K562 (cell line): ENCODE data around the gene VANGL1. TPM values are rescaled to one million over a fixed set of nuclear protein-coding genes. Genes with fewer than 3 reads are reported as not detected.

Experiments used
- CC2D1A ChIP-seq: fragments of 450-650 bp; IDR thresholded peaks from 2 replicates; pipeline ENCODE4 v1.6.1; 2017; ENCODE audit warnings: mild to moderate bottlenecking
- CTBP1 ChIP-seq: fragments of 450-650 bp; IDR thresholded peaks from 2 replicates; pipeline ENCODE4 v1.6.1; 2016; ENCODE audit warnings: borderline replicate concordance
- FOXM1 ChIP-seq, 2 experiments: fragments of 450-650 bp in 1 of 2; sonication (generic) in 1 of 2; formaldehyde crosslinking in 1 of 2; IDR thresholded peaks; 2 replicates each; pipeline versions ENCODE4 v1.6.1 to v1.9.0; 2017 to 2022; ENCODE audit warnings: low read depth in 2 of 2, mild to moderate bottlenecking in 2 of 2, missing genetic modification reagents in 1 of 2, moderate library complexity in 1 of 2
- GABPB1 ChIP-seq: sonication (generic); formaldehyde crosslinking; IDR thresholded peaks from 2 replicates; pipeline ENCODE4 v1.8.0; 2022; ENCODE audit warnings: mild to moderate bottlenecking, missing genetic modification reagents
- HLTF ChIP-seq: fragments of 450-650 bp; IDR thresholded peaks from 2 replicates; pipeline ENCODE4 v1.6.1; 2016
- KAT8 ChIP-seq: fragments of 450-650 bp; IDR thresholded peaks from 2 replicates; pipeline ENCODE4 v1.6.1; 2016; ENCODE audit warnings: low read depth, mild to moderate bottlenecking
- KDM4B ChIP-seq, 2 experiments: fragments of 450-650 bp in 1 of 2; sonication (generic) in 1 of 2; IDR thresholded peaks; 2 replicates each; pipeline ENCODE4 v1.6.1; 2016 to 2017; ENCODE audit warnings: borderline replicate concordance in 2 of 2, antibody characterized with exemption in 1 of 2, low read depth in 1 of 2, mild to moderate bottlenecking in 1 of 2
- NFXL1 ChIP-seq: fragments of 450-650 bp; formaldehyde crosslinking; IDR thresholded peaks from 2 replicates; pipeline ENCODE4 v1.4.0; 2021; ENCODE audit warnings: mild to moderate bottlenecking
- PHB ChIP-seq: fragments of 250-450 bp; sonication (Bioruptor Pico); IDR thresholded peaks from 2 replicates; pipeline ENCODE4 v1.5.0; 2021
- SMAD4 ChIP-seq: fragments of 250-450 bp; sonication (Bioruptor Pico); conservative IDR thresholded peaks from 2 replicates; pipeline ENCODE4 v1.8.0; 2021; ENCODE audit warnings: inconsistent platforms, mild to moderate bottlenecking, moderate library complexity
- SP2 ChIP-seq: IDR thresholded peaks from 2 replicates; pipeline ENCODE4 v1.6.1; 2011; ENCODE audit warnings: mild to moderate bottlenecking, low read depth, low read length, moderate library complexity; ENCODE audit not compliant: poor library complexity, severe bottlenecking; ENCODE audit errors: extremely low read depth
- WHSC1 ChIP-seq: IDR thresholded peaks from one replicate; pipeline ENCODE4 v1.6.1; 2012; ENCODE audit warnings: low read length, control low read depth, inconsistent platforms
- ZFPM2 ChIP-seq: fragments of 250-450 bp; sonication (Bioruptor Pico); IDR thresholded peaks from 2 replicates; pipeline ENCODE4 v1.5.1; 2022; ENCODE audit warnings: mild to moderate bottlenecking
- ZNF217 ChIP-seq: sonication (generic); formaldehyde crosslinking; IDR thresholded peaks from 2 replicates; pipeline ENCODE4 v1.8.0; 2022; ENCODE audit warnings: mild to moderate bottlenecking, missing genetic modification reagents
- ZNF584 ChIP-seq: fragments of 200-800 bp; sonication (Bioruptor generic); IDR thresholded peaks from 2 replicates; pipeline ENCODE4 v1.6.1; 2016; ENCODE audit warnings: low read depth, mild to moderate bottlenecking, missing genetic modification characterization, missing compliant biosample characterization
- ZNF668 ChIP-seq: fragments of 250-450 bp; sonication (Bioruptor Pico); IDR thresholded peaks from 2 replicates; pipeline ENCODE4 v1.8.0; 2022; ENCODE audit warnings: mild to moderate bottlenecking, inconsistent platforms
- ZNF79 ChIP-seq: fragments of 250-450 bp; sonication (Bioruptor Pico); IDR thresholded peaks from 2 replicates; pipeline ENCODE4 v1.4.0; 2020; ENCODE audit warnings: low read depth, mild to moderate bottlenecking, moderate library complexity
- polyA plus RNA-seq, 8 experiments: library from polyadenylated mRNA; depleted of rRNA in 4 of 8; stranded (reverse) in 5 of 8; unstranded in 3 of 8; fragments of >200 nt; fragmentation: Nextera tagmentation in 2 of 8; fragmentation: Illumina TruSeq in 1 of 8; extraction: Ambion mirVana in 2 of 8; extraction: Trizol in 1 of 8; gene quantifications; 2 replicates each; pipeline versions ENCODE4 v1.2.1 to v1.2.3, GENCODE V29; 2011 to 2014; ENCODE audit warnings: inconsistent platforms in 1 of 8, missing spikeins in 1 of 8
- total RNA-seq, 7 experiments: library from RNA; depleted of rRNA in 6 of 7; stranded (reverse); fragments of >200 nt in 6 of 7; fragmentation: Illumina TruSeq in 2 of 7; extraction: Trizol in 2 of 7; gene quantifications; 2 replicates each; pipeline versions ENCODE4 v1.2.1 to v1.2.3, GENCODE V29; 2011 to 2021; ENCODE audit warnings: low replicate concordance in 1 of 7
- TF ChIP-seq, protein P1 (sequence below): fragments of 250-450 bp; sonication (Bioruptor Pico); IDR thresholded peaks from 2 replicates; pipeline ENCODE4 v1.8.0; 2022; ENCODE audit warnings: moderate library complexity, mild to moderate bottlenecking, inconsistent platforms
- TF ChIP-seq, protein P2 (sequence below): fragments of 250-450 bp; sonication (Bioruptor Pico); IDR thresholded peaks from 2 replicates; pipeline ENCODE4 v1.4.0; 2020; ENCODE audit warnings: mild to moderate bottlenecking
- TF ChIP-seq, protein P3 (sequence below): fragments of 250-450 bp; sonication (Bioruptor Pico); IDR thresholded peaks from 2 replicates; pipeline ENCODE4 v1.8.0; 2021; ENCODE audit warnings: moderate library complexity, mild to moderate bottlenecking, inconsistent platforms
- TF ChIP-seq, protein P4 (sequence below): fragments of 250-450 bp; sonication (Bioruptor Pico); IDR thresholded peaks from 2 replicates; pipeline ENCODE4 v1.8.0; 2021; ENCODE audit warnings: moderate library complexity, mild to moderate bottlenecking, inconsistent platforms
- TF ChIP-seq, protein P5 (sequence below): fragments of 450-650 bp; IDR thresholded peaks from 2 replicates; pipeline ENCODE4 v1.7.0; 2016; ENCODE audit warnings: borderline replicate concordance

Gene VANGL1
- total and polyA plus RNA-seq, 9 of the 15 experiments (the other 6 are each of a cell fraction or from before 2014, with no cell fraction given) = 0.90 to 12.8 (median 9.6) TPM

DNA sequence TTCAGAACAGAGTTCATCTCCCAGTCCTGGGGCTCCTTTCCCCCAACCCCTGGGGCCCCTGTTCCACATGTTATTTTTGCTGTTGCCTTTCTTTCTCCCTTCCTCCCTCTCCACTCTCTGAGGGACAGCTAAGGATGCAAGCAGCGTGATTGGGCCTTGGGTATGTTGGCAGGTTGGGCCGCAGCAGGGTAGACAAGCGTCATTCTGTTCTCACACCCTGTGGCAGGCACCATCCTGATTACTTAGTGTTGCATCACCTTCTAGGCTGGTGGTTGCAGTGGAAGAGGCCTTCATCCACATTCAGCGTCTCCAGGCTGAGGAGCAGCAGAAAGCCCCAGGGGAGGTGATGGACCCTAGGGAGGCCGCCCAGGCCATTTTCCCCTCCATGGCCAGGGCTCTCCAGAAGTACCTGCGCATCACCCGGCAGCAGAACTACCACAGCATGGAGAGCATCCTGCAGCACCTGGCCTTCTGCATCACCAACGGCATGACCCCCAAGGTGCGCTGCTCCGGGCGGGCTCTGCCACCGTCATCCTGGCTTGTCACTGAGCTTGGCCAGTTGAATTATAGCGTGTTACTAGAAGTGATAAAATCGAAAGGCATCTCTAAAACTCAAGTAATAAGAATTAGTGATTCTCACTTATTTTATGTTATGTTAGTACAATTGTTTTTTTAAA, 43.4 kb downstream of the VANGL1 start (continued):
- TF ChIP-seq, protein P1, sequence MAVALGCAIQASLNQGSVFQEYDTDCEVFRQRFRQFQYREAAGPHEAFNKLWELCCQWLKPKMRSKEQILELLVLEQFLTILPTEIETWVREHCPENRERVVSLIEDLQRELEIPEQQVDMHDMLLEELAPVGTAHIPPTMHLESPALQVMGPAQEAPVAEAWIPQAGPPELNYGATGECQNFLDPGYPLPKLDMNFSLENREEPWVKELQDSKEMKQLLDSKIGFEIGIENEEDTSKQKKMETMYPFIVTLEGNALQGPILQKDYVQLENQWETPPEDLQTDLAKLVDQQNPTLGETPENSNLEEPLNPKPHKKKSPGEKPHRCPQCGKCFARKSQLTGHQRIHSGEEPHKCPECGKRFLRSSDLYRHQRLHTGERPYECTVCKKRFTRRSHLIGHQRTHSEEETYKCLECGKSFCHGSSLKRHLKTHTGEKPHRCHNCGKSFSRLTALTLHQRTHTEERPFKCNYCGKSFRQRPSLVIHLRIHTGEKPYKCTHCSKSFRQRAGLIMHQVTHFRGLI (CRISPR knock-in tag) = peak; percentile 85
- no peak for TF ChIP-seq SP2
- TF ChIP-seq PHB (CRISPR knock-in tag) = no peak
- TF ChIP-seq HLTF = no peak
- TF ChIP-seq ZNF217 (CRISPR knock-in tag) = no peak
- TF ChIP-seq SMAD4 (CRISPR knock-in tag) = peak; percentile 96
- TF ChIP-seq, protein P2, sequence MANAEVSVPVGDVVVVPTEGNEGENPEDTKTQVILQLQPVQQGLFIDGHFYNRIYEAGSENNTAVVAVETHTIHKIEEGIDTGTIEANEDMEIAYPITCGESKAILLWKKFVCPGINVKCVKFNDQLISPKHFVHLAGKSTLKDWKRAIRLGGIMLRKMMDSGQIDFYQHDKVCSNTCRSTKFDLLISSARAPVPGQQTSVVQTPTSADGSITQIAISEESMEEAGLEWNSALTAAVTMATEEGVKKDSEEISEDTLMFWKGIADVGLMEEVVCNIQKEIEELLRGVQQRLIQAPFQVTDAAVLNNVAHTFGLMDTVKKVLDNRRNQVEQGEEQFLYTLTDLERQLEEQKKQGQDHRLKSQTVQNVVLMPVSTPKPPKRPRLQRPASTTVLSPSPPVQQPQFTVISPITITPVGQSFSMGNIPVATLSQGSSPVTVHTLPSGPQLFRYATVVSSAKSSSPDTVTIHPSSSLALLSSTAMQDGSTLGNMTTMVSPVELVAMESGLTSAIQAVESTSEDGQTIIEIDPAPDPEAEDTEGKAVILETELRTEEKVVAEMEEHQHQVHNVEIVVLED (CRISPR knock-in tag) = 0 out of 2 replicates have a peak, but pooled peaks have one; percentile 33
- TF ChIP-seq WHSC1 = no peak
- peak; percentile 28; the same call in 1 of the 2 replicates for TF ChIP-seq CTBP1
- TF ChIP-seq, protein P3, sequence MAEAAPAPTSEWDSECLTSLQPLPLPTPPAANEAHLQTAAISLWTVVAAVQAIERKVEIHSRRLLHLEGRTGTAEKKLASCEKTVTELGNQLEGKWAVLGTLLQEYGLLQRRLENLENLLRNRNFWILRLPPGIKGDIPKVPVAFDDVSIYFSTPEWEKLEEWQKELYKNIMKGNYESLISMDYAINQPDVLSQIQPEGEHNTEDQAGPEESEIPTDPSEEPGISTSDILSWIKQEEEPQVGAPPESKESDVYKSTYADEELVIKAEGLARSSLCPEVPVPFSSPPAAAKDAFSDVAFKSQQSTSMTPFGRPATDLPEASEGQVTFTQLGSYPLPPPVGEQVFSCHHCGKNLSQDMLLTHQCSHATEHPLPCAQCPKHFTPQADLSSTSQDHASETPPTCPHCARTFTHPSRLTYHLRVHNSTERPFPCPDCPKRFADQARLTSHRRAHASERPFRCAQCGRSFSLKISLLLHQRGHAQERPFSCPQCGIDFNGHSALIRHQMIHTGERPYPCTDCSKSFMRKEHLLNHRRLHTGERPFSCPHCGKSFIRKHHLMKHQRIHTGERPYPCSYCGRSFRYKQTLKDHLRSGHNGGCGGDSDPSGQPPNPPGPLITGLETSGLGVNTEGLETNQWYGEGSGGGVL (CRISPR knock-in tag) = no peak
- TF ChIP-seq FOXM1 (IDR thresholded peaks at IDR 0.05; ENCODE audit: low read depth) = no peak
- no peak for TF ChIP-seq FOXM1 (CRISPR knock-in tag; IDR thresholded peaks at IDR 0.05; ENCODE audit: low read depth)
- peak; percentile 75; the same call in 1 of the 2 replicates for TF ChIP-seq ZNF668 (CRISPR knock-in tag)
- TF ChIP-seq, protein P4, sequence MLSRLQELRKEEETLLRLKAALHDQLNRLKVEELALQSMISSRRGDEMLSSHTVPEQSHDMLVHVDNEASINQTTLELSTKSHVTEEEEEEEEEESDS = no peak
- no peak for TF ChIP-seq CC2D1A
- TF ChIP-seq ZFPM2 (CRISPR knock-in tag) = no peak
- TF ChIP-seq, protein P5, sequence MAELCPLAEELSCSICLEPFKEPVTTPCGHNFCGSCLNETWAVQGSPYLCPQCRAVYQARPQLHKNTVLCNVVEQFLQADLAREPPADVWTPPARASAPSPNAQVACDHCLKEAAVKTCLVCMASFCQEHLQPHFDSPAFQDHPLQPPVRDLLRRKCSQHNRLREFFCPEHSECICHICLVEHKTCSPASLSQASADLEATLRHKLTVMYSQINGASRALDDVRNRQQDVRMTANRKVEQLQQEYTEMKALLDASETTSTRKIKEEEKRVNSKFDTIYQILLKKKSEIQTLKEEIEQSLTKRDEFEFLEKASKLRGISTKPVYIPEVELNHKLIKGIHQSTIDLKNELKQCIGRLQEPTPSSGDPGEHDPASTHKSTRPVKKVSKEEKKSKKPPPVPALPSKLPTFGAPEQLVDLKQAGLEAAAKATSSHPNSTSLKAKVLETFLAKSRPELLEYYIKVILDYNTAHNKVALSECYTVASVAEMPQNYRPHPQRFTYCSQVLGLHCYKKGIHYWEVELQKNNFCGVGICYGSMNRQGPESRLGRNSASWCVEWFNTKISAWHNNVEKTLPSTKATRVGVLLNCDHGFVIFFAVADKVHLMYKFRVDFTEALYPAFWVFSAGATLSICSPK = no peak
- no peak for TF ChIP-seq ZNF79 (CRISPR knock-in tag)
- TF ChIP-seq ZNF584 (CRISPR knock-in tag) = peak; percentile 88
- no peak for TF ChIP-seq KAT8
- 0 out of 2 replicates have a peak, but pooled peaks have one; percentile 29 for TF ChIP-seq NFXL1 (CRISPR knock-in tag)
- TF ChIP-seq GABPB1 = no peak
- no peak for TF ChIP-seq KDM4B (IDR thresholded peaks at IDR 0.05; ENCODE audit: borderline replicate concordance in 2 of 2, low read depth in 1 of 2)
